Liver (tissue), 9 donors: ENCODE measurements around the gene CACNA1C. TPM values are rescaled to one million over a fixed set of nuclear protein-coding genes. Genes with fewer than 3 reads are reported as not detected.

Source experiments
- DNase-seq: peaks from one replicate; pipeline ENCODE4 v3.0.0-alpha.2; 2017; ENCODE audit warnings: low spot score
- H3K27ac ChIP-seq, 2 donors: one replicate each; pipeline ENCODE4 v1.7.0; 2013; ENCODE audit warnings: inconsistent platforms in 2 of 2, low read length in 2 of 2, control low read depth in 1 of 2, low read depth in 1 of 2, mild to moderate bottlenecking in 1 of 2
- H3K27me3 ChIP-seq, 4 donors: one replicate each; pipeline versions ENCODE4 v1.6.1 to v1.7.0; 2013; ENCODE audit warnings: low read length in 3 of 4, inconsistent platforms in 1 of 4, mild to moderate bottlenecking in 1 of 4, moderate library complexity in 1 of 4; ENCODE audit not compliant: control insufficient read depth in 4 of 4, insufficient read depth in 4 of 4
- H3K36me3 ChIP-seq, 4 donors: one replicate each; pipeline versions ENCODE4 v1.6.1 to v1.7.0; 2013; ENCODE audit warnings: low read length in 3 of 4, mild to moderate bottlenecking in 3 of 4, low read depth in 1 of 4, moderate library complexity in 1 of 4; ENCODE audit not compliant: control insufficient read depth in 4 of 4, insufficient read depth in 3 of 4
- H3K4me1 ChIP-seq, 4 donors: one replicate each; pipeline versions ENCODE4 v1.6.1 to v1.7.0; 2013; ENCODE audit warnings: low read length in 3 of 4, mild to moderate bottlenecking in 3 of 4, moderate library complexity in 1 of 4; ENCODE audit not compliant: control insufficient read depth in 4 of 4, insufficient read depth in 4 of 4
- H3K4me3 ChIP-seq, 3 donors: one replicate each; pipeline versions ENCODE4 v1.6.1 to v1.7.0; 2013; ENCODE audit warnings: low read length in 3 of 3, control low read depth in 1 of 3, low read depth in 1 of 3, mild to moderate bottlenecking in 1 of 3
- H3K9ac ChIP-seq, 2 donors: one replicate each; pipeline ENCODE4 v1.7.0; 2013; ENCODE audit warnings: low read length in 2 of 2, mild to moderate bottlenecking in 2 of 2, moderate library complexity in 2 of 2, control low read depth in 1 of 2, low read depth in 1 of 2
- H3K9me3 ChIP-seq, 4 donors: one replicate each; pipeline versions ENCODE4 v1.6.1 to v1.7.0; 2013; ENCODE audit warnings: low read length in 3 of 4; ENCODE audit not compliant: control insufficient read depth in 4 of 4
- CTCF ChIP-seq: fragments of 150-350 bp; IDR thresholded peaks from 2 replicates; pipeline ENCODE4 v1.5.1; 2017; ENCODE audit warnings: improper control_type of control experiment, low read depth, low read length; ENCODE audit not compliant: missing input control
- EGR1 ChIP-seq, 2 donors: IDR thresholded peaks; 2 replicates each; pipeline ENCODE4 v1.6.1; 2016 to 2018; ENCODE audit warnings: antibody characterized with exemption in 2 of 2, low read depth in 2 of 2
- FOXA1 ChIP-seq: IDR thresholded peaks from 2 replicates; pipeline ENCODE4 v1.6.1; 2016; ENCODE audit warnings: antibody characterized with exemption
- FOXA2 ChIP-seq: IDR thresholded peaks from 2 replicates; pipeline ENCODE4 v1.6.1; 2016; ENCODE audit warnings: antibody characterized with exemption
- GABPA ChIP-seq, 2 donors: IDR thresholded peaks in 1 of 2; conservative IDR thresholded peaks in 1 of 2; 2 replicates each; pipeline ENCODE4 v1.6.1; 2016; ENCODE audit warnings: antibody characterized with exemption in 2 of 2, mild to moderate bottlenecking in 1 of 2, moderate library complexity in 1 of 2
- HNF4A ChIP-seq, 2 donors: conservative IDR thresholded peaks; 2 replicates each; pipeline ENCODE4 v1.6.1; 2016; ENCODE audit warnings: antibody characterized with exemption in 2 of 2, mild to moderate bottlenecking in 2 of 2
- HNF4G ChIP-seq: IDR thresholded peaks from 2 replicates; pipeline ENCODE4 v1.6.1; 2016; ENCODE audit warnings: antibody characterized with exemption
- JUND ChIP-seq, 2 donors: IDR thresholded peaks; 2 replicates each; pipeline ENCODE4 v1.6.1; 2016; ENCODE audit warnings: antibody characterized with exemption in 2 of 2
- NR2F2 ChIP-seq: IDR thresholded peaks from 2 replicates; pipeline ENCODE4 v1.6.1; 2016; ENCODE audit warnings: antibody characterized with exemption
- RAD21 ChIP-seq, 2 donors: IDR thresholded peaks; 2 replicates each; pipeline ENCODE4 v1.6.1; 2016; ENCODE audit warnings: antibody characterized with exemption in 2 of 2, mild to moderate bottlenecking in 2 of 2
- REST ChIP-seq: IDR thresholded peaks from 2 replicates; pipeline ENCODE4 v1.6.1; 2016; ENCODE audit warnings: antibody characterized with exemption, mild to moderate bottlenecking
- SP1 ChIP-seq: IDR thresholded peaks from 2 replicates; pipeline ENCODE4 v1.6.1; 2018; ENCODE audit warnings: antibody characterized with exemption, mild to moderate bottlenecking
- TAF1 ChIP-seq: conservative IDR thresholded peaks from 2 replicates; pipeline ENCODE4 v1.6.1; 2016; ENCODE audit warnings: antibody characterized with exemption, mild to moderate bottlenecking
- YY1 ChIP-seq: IDR thresholded peaks from 2 replicates; pipeline ENCODE4 v1.6.1; 2016; ENCODE audit warnings: antibody characterized with exemption, mild to moderate bottlenecking
- WGBS: extraction: QIAGEN DNeasy Blood & Tissue Kit; methylation state at CpG from one replicate; pipeline ENCODE4 v1.1.7; 2013; 5-methylcytosine and 5-hydroxymethylcytosine counted together
- polyA plus RNA-seq, 2 donors: library from polyadenylated mRNA; stranded (reverse) in 1 of 2; unstranded in 1 of 2; fragments of 200-250 nt in 1 of 2; fragments of >200 nt in 1 of 2; fragmentation: Nextera tagmentation in 1 of 2; extraction: Ambion mirVana in 1 of 2; gene quantifications; one replicate each; pipeline versions ENCODE4 v1.2.1 to v1.2.3, GENCODE V29; 2013 to 2015
- total RNA-seq, 2 donors: library from RNA; depleted of rRNA; stranded (reverse); fragments of >200 nt; gene quantifications; one replicate each; pipeline ENCODE4 v1.2.3, GENCODE V29; 2014
- TF ChIP-seq, protein P1 (sequence below): IDR thresholded peaks from 2 replicates; pipeline ENCODE4 v1.6.1; 2016; ENCODE audit warnings: antibody characterized with exemption
- TF ChIP-seq, protein P2 (sequence below): IDR thresholded peaks from 2 replicates; pipeline ENCODE4 v1.6.1; 2016; ENCODE audit warnings: antibody characterized with exemption
- TF ChIP-seq, protein P3 (sequence below): IDR thresholded peaks from 2 replicates; pipeline ENCODE4 v1.6.1; 2016; ENCODE audit warnings: antibody characterized with exemption
- donor health status: healthy.
- donor health status: healthy.
- donor health status: healthy.
- donor health status: healthy.
- donor health status: healthy.

Gene CACNA1C
- total and polyA plus RNA-seq, 4 donors: 0.23 to 1.9 (median 0.41) TPM

DNA sequence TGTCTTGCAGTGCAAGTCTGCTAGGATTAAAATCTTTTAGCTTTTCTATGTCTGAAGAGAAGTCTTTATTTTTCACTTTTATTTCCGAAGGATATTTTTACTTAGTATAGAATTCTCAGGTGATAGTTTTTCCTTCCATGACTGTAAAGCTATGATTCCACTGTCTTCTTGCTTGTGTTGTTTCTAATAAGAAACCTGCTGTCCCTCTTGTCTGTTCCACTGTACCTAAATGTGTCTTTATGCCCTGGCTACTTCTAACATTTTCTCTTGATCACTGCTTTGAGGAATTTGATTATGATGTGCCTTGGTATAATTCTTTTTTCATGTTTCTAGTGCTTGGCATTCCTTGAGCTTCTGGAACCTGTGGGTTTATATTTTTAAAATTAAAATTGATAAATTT lies 228.7 kb downstream of the CACNA1C start:
- 93% methylated on average over 1 of the region's 1 CpG for WGBS
- TF ChIP-seq, protein P1, sequence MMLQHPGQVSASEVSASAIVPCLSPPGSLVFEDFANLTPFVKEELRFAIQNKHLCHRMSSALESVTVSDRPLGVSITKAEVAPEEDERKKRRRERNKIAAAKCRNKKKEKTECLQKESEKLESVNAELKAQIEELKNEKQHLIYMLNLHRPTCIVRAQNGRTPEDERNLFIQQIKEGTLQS: no peak
- TF ChIP-seq SP1 (no peak), JUND (IDR thresholded peaks at IDR 0.05) (no peak), RAD21 (IDR thresholded peaks at IDR 0.05) (no peak), EGR1 (IDR thresholded peaks at IDR 0.05; ENCODE audit: low read depth in 2 of 2) (no peak), FOXA1 (no peak), GABPA (IDR thresholded peaks at IDR 0.05 in 1 of 2, conservative IDR thresholded peaks at IDR 0.05 in 1 of 2) (no peak), TAF1 (no peak), NR2F2 (no peak), CTCF (no peak), FOXA2 (no peak), REST (no peak), HNF4G (no peak), YY1 (no peak), HNF4A (conservative IDR thresholded peaks at IDR 0.05) (no peak)
- TF ChIP-seq, protein P2, sequence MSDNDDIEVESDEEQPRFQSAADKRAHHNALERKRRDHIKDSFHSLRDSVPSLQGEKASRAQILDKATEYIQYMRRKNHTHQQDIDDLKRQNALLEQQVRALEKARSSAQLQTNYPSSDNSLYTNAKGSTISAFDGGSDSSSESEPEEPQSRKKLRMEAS: no peak
- TF ChIP-seq, protein P3, sequence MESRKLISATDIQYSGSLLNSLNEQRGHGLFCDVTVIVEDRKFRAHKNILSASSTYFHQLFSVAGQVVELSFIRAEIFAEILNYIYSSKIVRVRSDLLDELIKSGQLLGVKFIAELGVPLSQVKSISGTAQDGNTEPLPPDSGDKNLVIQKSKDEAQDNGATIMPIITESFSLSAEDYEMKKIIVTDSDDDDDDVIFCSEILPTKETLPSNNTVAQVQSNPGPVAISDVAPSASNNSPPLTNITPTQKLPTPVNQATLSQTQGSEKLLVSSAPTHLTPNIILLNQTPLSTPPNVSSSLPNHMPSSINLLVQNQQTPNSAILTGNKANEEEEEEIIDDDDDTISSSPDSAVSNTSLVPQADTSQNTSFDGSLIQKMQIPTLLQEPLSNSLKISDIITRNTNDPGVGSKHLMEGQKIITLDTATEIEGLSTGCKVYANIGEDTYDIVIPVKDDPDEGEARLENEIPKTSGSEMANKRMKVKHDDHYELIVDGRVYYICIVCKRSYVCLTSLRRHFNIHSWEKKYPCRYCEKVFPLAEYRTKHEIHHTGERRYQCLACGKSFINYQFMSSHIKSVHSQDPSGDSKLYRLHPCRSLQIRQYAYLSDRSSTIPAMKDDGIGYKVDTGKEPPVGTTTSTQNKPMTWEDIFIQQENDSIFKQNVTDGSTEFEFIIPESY: no peak

GRCh38 chr12:2282318-2282717 lies 229.5 kb downstream of the CACNA1C start:
- Histone ChIP-seq H3K27me3 (peaks cover 0 to 3% (median 0%) of the 10 kb centered on the region in 4 donors), H3K9ac (no peak overlapping the region), H3K4me1 (peaks cover 0 to 4% (median 0%) of the 10 kb centered on the region in 4 donors), H3K27ac (no peak overlapping the region), H3K9me3 (no peaks in the 10 kb centered on the region), H3K4me3 (no peak overlapping the region), H3K36me3 (no peaks in the 10 kb centered on the region)
- WGBS: 84% methylated on average over 6 of the region's 6 CpGs
- TF ChIP-seq NR2F2 (no peak), RAD21 (IDR thresholded peaks at IDR 0.05) (peak in 1 of 2 donors; percentile 14)
- DNase-seq: no peak

More for the DNA sequence above, 228.7 kb downstream of the CACNA1C start:
- Histone ChIP-seq H3K9me3 (no peaks in the 10 kb centered on the region), H3K4me3 (no peak overlapping the region), H3K4me1 (peaks cover 0 to 4% (median 0%) of the 10 kb centered on the region in 4 donors), H3K27ac (no peak overlapping the region), H3K27me3 (peaks cover 0 to 3% (median 0%) of the 10 kb centered on the region in 4 donors), H3K36me3 (no peaks in the 10 kb centered on the region), H3K9ac (no peak overlapping the region)
- DNase-seq: no peak
